GM18511 (cell line): ENCODE data around the gene ASIC5.
"Not testable (repeated sequence)": the region's sequence is repeated elsewhere in the genome, so short reads cannot be mapped to it uniquely, and the experiment has no call there.

Experiments
- ATAC-seq: cut with Tn5 transposase; IDR thresholded peaks from one replicate; pipeline ENCODE4 v1.9.1; 2021; ENCODE audit warnings: mild to moderate bottlenecking, moderate library complexity; ENCODE audit not compliant: unreplicated experiment

Gene ASIC5

DNA sequence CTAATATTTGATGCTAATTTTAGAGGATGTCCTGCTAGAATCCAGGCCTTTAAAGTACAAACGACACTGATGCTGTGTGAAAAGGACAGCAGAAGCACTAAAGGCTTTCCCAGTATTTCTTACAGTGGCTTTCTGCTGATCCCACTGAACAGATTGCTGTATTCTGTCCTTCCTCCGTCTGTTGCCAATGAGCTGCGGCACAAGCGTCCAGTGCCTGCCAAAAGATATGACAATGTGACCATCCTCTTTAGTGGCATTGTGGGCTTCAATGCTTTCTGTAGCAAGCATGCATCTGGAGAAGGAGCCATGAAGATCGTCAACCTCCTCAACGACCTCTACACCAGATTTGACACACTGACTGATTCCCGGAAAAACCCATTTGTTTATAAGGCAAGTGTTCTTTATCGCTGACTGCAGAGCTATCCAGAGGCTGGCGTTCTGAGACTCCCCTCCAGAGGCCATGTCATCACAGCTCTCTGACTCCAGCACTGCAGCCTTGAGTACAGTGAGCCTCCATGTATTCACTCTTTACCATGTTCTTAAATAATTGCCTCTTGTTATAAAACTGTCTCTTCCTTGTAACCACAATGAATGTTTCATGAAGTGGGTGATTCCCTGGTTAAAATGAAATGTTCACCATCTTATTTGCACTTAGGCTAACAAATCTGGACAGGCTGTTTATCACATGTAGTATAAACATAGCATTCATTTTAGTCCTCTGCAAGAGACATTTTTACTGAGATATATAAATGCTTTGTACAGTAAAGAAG is 63.7 kb downstream of the ASIC5 start:
- ATAC-seq: no peak

- no peak for ATAC-seq
Measured at GRCh38 chr4:155800685-155801343, 65.3 kb downstream of the ASIC5 start.

DNA sequence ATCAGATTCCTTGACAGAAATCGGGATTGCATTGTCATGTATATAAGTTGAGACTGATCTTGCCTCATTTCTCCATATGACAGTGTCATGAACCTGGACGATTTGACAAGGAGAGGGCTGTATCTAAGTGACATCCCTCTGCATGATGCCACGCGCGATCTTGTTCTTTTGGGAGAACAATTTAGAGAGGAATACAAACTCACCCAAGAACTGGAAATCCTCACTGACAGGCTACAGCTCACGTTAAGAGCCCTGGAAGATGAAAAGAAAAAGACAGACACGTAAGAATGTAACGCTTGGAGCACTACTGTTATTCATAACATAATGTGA is 66.3 kb downstream of the ASIC5 start:
- no peak for ATAC-seq

DNA sequence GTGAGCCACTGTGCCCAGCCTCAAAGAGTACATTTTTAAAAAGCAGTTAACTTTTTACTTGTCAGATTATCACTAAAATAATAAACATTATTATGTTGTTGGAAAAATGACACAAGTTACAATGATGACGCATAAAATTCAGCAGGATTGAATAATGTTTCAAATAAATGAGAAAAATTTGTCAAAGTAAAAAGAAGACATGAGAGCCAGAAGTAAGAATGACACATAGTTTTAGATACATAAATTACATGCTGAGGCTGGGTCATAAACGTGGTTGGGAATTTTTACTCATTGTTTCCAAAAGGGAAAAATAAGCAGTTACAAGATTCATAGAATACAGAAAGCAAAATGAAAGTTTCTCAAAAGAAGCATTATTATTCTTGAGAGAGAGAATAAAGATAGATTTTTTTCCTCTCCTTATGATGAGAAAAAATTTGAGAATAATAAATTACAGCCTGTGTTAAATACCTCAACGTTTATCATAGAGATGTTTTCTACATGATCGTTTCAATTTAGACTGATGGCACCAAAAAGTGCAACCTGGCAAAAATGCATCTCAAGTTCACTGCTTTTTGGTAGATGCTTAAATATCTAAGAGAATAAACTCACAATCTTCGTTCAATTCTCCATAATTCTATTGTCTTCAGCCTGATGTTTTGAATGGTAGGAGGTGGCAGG is 66.8 kb downstream of the ASIC5 start:
- ATAC-seq: no peak

- not testable (repeated sequence) for ATAC-seq
Measured at GRCh38 chr4:155797581-155797980, 68.5 kb downstream of the ASIC5 start.

DNA sequence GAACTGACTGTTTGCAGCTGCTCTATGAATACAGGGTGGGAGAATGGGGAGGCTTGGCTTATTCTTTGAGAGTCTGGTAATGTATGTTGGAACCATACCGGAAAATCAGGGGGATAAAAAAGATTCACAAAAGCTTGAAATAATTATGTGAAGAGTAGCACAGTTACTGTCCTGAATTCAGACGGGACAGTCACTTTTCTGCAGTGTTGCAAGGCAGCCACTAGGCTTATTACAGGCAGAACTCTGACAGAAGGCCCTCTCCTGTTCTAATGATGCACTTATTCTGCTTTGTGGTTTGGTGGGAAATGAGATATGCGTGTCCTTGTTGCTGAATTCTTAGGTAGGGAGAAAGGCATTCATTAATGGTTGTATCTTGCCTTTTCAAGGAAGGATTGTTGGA is 70.1 kb downstream of the ASIC5 start:
- ATAC-seq: peak; percentile 95

DNA sequence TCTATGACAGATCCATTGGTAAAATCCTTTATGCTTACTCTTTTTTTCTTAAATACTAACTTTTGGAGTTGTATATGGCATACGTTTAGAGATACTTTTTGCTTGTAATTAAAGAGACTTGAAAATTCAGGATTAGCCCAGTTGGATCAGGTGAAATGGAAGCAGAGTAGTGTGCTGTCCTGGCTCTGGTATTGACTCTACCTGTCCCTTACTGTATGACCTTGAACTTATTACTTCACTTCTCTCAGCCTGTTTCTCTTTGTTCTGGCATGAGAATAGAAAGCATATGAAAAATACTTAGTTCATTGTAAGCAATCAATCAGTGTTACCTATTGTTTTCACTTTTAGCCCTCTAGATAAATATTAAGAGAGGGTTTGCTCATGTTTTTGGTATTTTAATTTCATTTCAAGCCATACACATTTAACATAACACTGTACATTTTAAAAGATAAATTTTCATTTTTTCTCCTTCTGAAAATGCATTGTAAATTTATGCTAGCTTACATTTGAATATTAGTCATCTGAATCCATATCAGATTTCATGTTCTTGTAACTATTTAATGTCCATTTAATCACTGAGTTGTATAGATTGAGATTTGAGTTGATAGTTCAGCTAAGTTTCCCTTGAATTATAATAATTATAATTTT is 71.4 kb downstream of the ASIC5 start:
- ATAC-seq: no peak

- ATAC-seq: no peak
Measured at GRCh38 chr4:155789982-155790381, 76.1 kb downstream of the ASIC5 start.

- peak; percentile 63 for ATAC-seq
Measured at GRCh38 chr4:155789391-155789790, 76.7 kb downstream of the ASIC5 start.

DNA sequence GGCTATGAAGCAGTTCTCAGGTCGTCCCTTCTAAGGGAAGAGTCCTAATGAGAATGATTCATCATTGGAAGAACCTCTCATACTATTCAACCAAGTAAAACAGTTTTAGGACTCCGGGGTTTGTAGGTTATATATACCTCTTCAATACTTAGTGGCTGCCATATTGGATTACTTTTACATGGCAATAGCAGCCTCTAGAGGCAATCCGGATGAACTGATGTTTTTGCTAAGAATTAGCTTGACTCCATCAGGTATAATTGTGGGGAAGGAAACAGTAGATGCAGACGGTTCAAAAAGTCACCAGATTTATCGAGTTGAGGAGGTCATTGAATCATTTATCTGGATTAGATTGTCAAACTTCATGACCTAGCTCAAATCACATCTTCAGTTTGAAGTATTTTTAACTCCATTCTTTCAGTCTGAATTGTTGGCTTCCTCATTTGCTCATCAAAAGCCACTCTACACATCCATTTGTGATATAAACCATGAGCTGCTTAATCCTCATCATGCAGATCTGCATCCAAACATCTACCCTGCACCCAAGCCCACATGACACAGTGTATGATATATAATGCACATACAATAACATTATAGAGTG is 78.9 kb downstream of the ASIC5 start:
- peak; percentile 92 for ATAC-seq

GRCh38 chr4:155785828-155786227 is 80.2 kb downstream of the ASIC5 start:
- no peak for ATAC-seq

GRCh38 chr4:155784637-155785036 is 81.4 kb downstream of the ASIC5 start:
- ATAC-seq: no peak

- no peak for ATAC-seq
Measured at GRCh38 chr4:155781249-155781831, 84.7 kb downstream of the ASIC5 start.

DNA sequence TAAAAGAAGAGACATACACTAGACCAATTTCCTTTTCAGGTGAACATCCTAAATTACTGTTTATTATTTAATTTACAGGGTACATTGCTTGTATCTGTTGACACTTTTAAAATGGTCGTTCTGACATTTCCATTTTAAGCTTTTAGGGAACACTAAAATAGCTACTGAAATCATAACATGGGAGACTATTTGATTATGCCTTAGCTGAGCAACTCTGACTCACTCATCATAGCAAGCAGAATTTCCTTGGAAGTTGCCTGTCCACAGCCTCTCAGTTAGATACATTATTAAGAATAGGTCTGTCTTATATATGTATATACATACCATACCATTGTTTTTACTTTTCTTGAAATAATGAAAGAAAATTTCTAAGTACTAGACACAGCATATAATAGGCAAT is 85.3 kb downstream of the ASIC5 start:
- ATAC-seq: no peak
